Measurements from ENCODE around the gene CAMKK2.
A peak's percentile ranks its signal among the peaks of the same experiment; 100 is the strongest.
"Not testable (repeated sequence)": the region's sequence is repeated elsewhere in the genome, so short reads cannot be mapped to it uniquely, and the experiment has no call there.

Gene CAMKK2

DNA sequence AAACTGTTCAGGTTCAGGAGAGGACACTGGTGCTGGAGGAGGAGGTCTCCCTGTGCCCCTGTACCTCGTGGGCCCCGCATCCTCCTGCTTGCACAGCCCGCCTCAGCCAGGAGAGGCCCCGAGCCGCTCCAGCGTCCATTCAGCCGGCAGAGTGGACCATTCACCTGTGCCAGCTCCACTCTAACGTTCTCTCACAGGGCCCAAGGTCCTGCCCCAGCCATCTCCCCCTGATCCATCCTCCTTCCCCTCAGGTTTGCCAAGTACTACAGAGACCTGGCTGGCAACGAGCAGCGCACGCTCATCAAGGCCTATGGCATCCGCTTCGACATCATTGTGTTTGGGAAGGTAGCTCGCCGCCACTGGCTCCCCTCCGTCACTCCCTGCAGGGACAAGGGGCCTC is 64.3 kb downstream of the CAMKK2 start:
- no peak overlapping the region for H3K4me3 ChIP-seq (ENCODE audit: low read depth, low read length)
- no peak for DNase-seq (ENCODE audit: low read depth)

- no peak for DNase-seq (ENCODE audit: low read depth)
- H3K4me3 ChIP-seq (ENCODE audit: low read depth, low read length), result no peak overlapping the region
Measured at GRCh38 chr12:121230538-121230907, 66.0 kb downstream of the CAMKK2 start.

GRCh38 chr12:121229826-121230537 is 66.5 kb downstream of the CAMKK2 start:
- peak; percentile 20 for DNase-seq (ENCODE audit: low read depth)
- H3K4me3 ChIP-seq (ENCODE audit: low read depth, low read length), result not testable (repeated sequence)

DNA sequence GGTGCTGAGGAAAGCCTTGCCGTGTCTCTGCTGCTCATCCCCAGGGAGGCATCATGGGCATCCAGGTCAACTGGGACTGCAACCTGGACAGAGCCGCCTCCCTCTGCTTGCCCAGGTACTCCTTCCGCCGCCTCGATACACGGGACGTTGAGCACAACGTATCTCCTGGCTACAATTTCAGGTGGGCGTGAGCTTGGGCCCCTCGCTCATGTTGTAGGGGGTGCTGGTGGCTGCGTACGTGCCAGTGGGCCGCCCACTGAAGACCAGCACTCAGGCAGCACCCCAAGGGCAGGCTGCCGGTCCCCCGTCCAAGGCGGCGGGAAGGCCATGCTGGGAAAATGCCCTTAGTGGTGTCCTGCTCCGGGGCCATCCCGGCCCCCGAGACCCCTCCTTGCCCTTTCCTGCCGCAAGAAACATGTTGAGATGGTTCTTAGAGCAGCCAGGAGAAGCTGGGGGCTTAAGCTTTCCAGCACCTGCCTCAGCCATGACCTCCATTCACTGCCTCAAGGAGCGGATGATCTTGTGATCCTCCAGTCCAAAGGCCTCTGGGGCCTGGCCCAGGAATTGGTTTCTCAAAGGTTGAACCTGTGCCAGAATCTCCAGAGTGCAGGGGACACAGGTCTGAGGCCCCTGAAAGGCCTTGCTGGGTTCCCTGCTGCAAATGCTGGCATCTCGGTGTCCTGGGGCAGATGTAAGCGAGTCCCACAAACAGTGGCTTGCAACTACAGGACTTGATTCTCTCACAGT is 67.4 kb downstream of the CAMKK2 start:
- no peak for DNase-seq (ENCODE audit: low read depth)
- H3K4me3 ChIP-seq (ENCODE audit: low read depth, low read length), result no peak overlapping the region

DNA sequence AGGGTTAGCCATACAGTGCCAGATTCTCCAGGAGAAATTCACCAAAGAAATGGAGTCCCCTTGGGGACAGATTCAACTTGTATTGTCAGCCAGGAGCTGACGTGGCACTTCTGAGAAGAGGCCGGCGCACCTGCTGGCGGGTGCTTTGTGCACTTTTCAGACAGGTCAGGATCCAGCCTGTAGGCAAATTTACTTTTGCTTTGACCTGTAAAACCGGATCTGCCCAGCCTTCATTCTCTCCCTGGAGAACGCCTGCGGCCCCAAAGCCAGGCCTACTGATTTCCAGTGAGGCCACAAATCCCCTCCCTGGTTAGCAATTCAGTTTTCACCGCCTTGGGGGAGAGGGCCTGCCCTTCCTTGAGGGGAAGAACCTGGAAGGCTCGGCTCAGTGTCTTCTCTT is 69.2 kb downstream of the CAMKK2 start:
- H3K4me3 ChIP-seq (ENCODE audit: low read depth, low read length), result no peak overlapping the region
- DNase-seq (ENCODE audit: low read depth), result no peak

DNA sequence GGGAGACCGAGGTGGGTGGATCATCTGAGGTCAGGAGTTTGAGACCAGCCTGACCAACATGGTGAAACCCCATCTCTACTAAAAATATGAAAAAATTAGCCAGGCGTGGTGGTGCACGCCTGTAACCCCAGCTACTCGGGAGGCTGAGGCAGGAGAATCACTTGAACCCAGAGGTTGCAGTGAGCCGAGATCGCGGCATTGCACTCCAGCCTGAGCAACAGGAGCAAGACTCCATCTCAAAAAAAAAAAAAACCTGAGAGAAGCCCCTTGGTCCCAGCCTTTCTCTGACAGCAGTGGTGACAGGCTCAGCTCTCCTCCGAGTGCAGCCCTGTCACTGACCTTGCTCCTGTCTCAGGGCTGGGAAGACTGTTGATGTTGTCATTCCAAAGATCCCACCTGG is 69.6 kb downstream of the CAMKK2 start:
- not testable (repeated sequence) for H3K4me3 ChIP-seq (ENCODE audit: low read depth, low read length); DNase-seq (ENCODE audit: low read depth)

GRCh38 chr12:121226399-121226798 is 70.1 kb downstream of the CAMKK2 start:
- DNase-seq (ENCODE audit: low read depth), result no peak
- no peak overlapping the region for H3K4me3 ChIP-seq (ENCODE audit: low read depth, low read length)

DNA sequence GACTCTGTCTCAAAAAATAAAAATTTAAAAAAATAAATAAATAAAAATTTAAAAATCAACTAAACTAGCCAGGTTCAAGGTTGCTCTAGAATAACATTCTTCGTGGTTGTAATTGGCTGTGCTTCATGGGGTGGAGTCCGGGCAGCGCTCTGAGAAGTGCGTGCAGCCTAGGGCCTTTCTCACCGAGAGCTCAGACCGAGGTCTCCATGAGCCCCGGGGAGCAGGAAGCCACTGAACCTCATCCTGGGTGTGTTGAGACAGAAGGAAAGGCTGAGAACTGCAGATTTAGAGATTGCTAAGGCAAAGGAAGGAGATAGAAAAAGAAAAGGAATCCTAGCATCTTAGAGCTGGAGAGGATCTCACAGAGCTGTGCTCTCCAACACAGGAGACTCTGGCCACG is 71.9 kb downstream of the CAMKK2 start:
- no peak for DNase-seq (ENCODE audit: low read depth)

DNA sequence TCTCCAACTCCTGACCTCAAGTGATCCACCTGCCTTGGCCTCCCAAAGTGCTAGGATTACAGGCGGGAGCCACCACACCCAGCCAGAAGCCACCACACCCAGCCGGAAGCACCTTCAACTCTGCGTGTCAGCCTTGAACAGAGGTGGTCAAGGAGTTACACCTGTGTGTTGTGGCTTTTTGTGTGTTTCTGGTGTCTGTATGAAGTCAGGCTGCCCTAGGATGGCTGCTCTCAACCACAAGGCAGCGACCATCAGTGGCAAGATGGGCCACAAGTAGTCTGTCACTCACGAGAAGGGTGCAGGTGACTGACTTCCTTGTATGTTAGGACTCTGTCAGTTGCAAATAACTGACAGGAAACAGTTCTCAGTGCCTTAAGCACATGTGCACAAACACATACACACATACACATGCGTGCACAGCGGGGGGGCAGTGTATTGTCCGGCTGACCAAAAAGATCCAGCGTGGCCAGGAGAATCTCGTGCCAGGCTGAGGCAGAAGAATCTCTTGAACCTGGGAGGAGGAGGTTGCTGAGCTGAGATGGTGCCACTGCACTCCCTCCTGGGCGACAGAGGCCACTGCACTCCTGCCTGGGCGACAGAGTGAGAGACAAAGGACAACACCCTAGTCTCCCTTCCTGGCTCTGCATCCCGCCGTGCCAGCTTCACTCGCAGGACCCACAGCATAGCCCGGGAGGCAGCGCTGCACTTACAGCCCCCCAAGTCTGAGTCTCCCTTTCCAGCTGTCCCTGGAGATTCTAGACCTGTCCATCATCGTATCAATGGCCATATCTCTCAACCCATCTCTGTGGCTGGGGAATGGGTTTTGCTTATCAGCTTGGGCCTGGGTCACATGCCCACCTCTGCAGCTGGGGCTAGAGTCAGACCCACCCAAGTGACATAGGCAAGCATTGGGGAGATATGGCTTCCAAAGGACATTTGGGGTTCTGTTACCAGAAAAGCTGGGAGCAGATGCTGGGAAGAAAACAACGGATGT is 72.9 kb downstream of the CAMKK2 start:
- no peak overlapping the region for H3K4me3 ChIP-seq (ENCODE audit: low read depth, low read length)
- no peak for DNase-seq (ENCODE audit: low read depth)

More for the DNA sequence above, 71.9 kb downstream of the CAMKK2 start:
- no peak overlapping the region for H3K4me3 ChIP-seq (ENCODE audit: low read depth, low read length)

GRCh38 chr12:121222847-121223246 is 73.7 kb downstream of the CAMKK2 start:
- no peak for DNase-seq (ENCODE audit: low read depth)
- no peak overlapping the region for H3K4me3 ChIP-seq (ENCODE audit: low read depth, low read length)

GRCh38 chr12:121219353-121219986 is 77.0 kb downstream of the CAMKK2 start:
- no peak overlapping the region for H3K4me3 ChIP-seq (ENCODE audit: low read depth, low read length)
- DNase-seq (ENCODE audit: low read depth), result no peak

DNA sequence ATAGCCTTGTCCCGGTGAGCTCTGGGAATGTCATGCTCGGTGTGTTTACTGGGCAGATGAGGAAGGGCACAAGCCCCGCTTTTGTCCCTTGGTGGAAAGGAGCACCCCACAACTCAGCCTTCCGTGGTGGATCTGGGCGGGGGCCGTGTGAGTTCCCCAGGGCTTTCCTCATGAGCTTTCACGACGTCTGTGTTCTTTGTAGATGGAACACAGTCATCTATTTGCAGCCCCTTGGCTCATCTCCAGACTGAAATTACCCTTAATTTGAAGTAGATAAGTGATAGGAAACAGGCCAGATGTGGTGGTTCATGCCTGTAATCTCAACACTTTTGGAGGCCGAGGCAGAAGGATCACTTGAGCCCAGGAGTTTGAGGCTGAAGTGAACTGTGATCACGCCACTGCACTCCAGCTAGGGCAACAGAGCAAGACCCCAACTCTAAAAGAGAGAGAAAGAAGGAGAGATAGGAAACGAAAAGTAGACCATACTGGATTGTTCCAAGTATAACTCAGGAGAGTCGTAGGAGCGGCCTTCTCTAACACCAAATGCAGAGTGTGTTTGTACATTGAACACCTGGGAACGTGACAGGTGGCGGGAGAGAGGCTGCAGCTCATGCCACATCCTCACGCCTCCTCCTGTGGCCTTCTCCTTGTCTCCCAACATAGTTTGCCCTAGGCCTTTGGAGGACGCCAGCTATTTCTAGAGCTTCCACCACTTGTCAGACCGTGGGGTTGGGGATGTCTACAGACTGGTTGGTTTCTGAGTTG is 77.7 kb downstream of the CAMKK2 start:
- no peak overlapping the region for H3K4me3 ChIP-seq (ENCODE audit: low read depth, low read length)
- DNase-seq (ENCODE audit: low read depth), result no peak

- no peak for DNase-seq (ENCODE audit: low read depth)
- no peak overlapping the region for H3K4me3 ChIP-seq (ENCODE audit: low read depth, low read length)
Measured at GRCh38 chr12:121217761-121218160, 78.7 kb downstream of the CAMKK2 start.

DNA sequence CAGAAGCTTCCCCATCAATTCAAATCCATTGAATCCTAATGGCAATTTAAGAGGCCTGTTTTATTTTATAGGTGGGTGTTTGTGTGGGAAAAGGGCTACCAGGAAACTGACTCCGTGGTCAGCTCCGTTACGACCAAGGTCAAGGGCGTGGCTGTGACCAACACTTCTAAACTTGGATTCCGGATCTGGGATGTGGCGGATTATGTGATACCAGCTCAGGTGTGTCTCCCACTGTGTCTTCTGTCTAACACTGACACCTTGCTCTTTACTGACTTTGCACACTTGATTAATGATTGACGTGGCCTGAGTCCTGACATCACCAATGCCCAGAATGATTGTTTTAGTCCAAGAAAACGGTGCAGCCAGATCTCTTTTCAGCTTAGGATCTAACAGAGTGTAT is 79.4 kb downstream of the CAMKK2 start:
- DNase-seq (ENCODE audit: low read depth), result no peak
- H3K4me3 ChIP-seq (ENCODE audit: low read depth, low read length), result no peak overlapping the region

DNA sequence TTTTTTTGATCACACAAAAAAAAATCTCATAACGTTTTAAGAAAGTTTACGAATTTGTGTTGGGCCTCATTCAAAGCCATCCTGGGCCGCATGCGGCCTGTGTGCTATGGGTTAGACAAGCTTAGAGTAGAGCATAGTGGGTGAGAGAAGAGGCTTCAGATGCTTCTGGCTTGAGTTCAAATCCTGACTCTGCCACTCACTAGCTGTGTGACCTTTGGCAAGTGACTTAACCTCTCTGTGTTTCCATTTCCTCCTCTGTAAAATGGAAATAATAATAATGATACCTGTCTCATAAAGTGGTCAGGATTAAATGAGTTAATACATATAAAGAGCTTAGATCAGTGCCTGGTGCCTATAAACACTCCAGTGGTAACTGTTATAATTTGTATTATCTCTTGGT is 80.4 kb downstream of the CAMKK2 start:
- H3K4me3 ChIP-seq (ENCODE audit: low read depth, low read length), result no peak overlapping the region
- no peak for DNase-seq (ENCODE audit: low read depth)

GRCh38 chr12:121214855-121215745 is 81.4 kb downstream of the CAMKK2 start:
- H3K4me3 ChIP-seq (ENCODE audit: low read depth, low read length), result no peak overlapping the region
- peak; percentile 70 for DNase-seq (ENCODE audit: low read depth)

GRCh38 chr12:121214166-121214777 is 82.2 kb downstream of the CAMKK2 start:
- H3K4me3 ChIP-seq (ENCODE audit: low read depth, low read length), result no peak overlapping the region
- DNase-seq (ENCODE audit: low read depth), result peak; percentile 22

Data from skeletal muscle cell (primary cell).